K562 (cell line): ENCODE data around the gene EMILIN1. TPM values are rescaled to one million over a fixed set of nuclear protein-coding genes. Genes with fewer than 3 reads are reported as not detected.

Experiments
- ATAC-seq: fragments of 200-7000 bp; cut with Tn5 transposase; 3 replicates; pipeline ENCODE4 v1.9.1; 2020; ENCODE audit warnings: moderate library complexity
- BruUV-seq: library from RNA; stranded (reverse); fragments of 400-500 nt; replicated peaks from 2 replicates; lab custom pipeline; 2021; lab: Mats Ljungman, UMichigan
- CTCF ChIA-PET: fragments of 300-600 bp; formaldehyde crosslinking; extraction: SDS; loops from one replicate; lab custom pipeline; 2021; ENCODE audit warnings: low intra/inter-chr PET ratio; lab: Yijun Ruan, JAX
- POLR2A ChIA-PET: fragments of 300-600, 350-650 bp; sonication (Branson Sonifier 250); formaldehyde crosslinking; extraction: SDS; loops from one replicate; lab custom pipeline; 2021; ENCODE audit warnings: antibody characterized with exemption, inconsistent platforms; lab: Yijun Ruan, JAX
- DNase-seq, 4 experiments: peaks; one replicate each; pipeline versions ENCODE4 v3.0.0 to v3.0.0-alpha.2; 2011 to 2018; ENCODE audit warnings: low spot score in 3 of 4, mixed read lengths in 3 of 4; ENCODE audit errors: extremely low read depth in 1 of 4
- FAIRE-seq: peaks from 2 replicates; lab custom pipeline; 2011; peaks lifted over from hg19 to GRCh38; lab: Jason Lieb, UNC
- H2AFZ ChIP-seq: 2 replicates; pipeline ENCODE4 v1.6.0; 2011; ENCODE audit warnings: low read depth, low read length, control low read depth, inconsistent platforms
- H3K27ac ChIP-seq: fragments of 200-600 bp; 3 replicates; pipeline ENCODE4 v1.8.0; 2011; ENCODE audit warnings: low read depth, mild to moderate bottlenecking, control low read depth, inconsistent platforms, low read length, moderate library complexity, mixed read lengths; ENCODE audit errors: extremely low read depth
- H3K27me3 ChIP-seq, 2 experiments: fragments of 300-600 bp in 1 of 2; 2 replicates in 1 of 2; 3 replicates in 1 of 2; pipeline versions ENCODE4 v1.6.0 to v1.8.0; 2011; ENCODE audit warnings: inconsistent platforms in 2 of 2, low read length in 2 of 2, mild to moderate bottlenecking in 1 of 2, mixed read lengths in 1 of 2, moderate library complexity in 1 of 2; ENCODE audit not compliant: control insufficient read depth in 2 of 2, insufficient read depth in 2 of 2
- H3K36me3 ChIP-seq: fragments of 300-600 bp; 3 replicates; pipeline ENCODE4 v1.8.0; 2011; ENCODE audit warnings: mild to moderate bottlenecking, low read length, inconsistent platforms; ENCODE audit not compliant: control insufficient read depth, insufficient read depth
- H3K4me1 ChIP-seq, 2 experiments: fragments of 200-600 bp in 1 of 2; replicated peaks in 1 of 2; 2 replicates in 1 of 2; 3 replicates in 1 of 2; pipeline versions ENCODE4 v1.5.1 to v1.8.0; 2011; ENCODE audit warnings: inconsistent platforms in 2 of 2, low read length in 2 of 2, mild to moderate bottlenecking in 1 of 2, mixed read lengths in 1 of 2, moderate library complexity in 1 of 2; ENCODE audit not compliant: control insufficient read depth in 2 of 2, insufficient read depth in 2 of 2
- H3K4me2 ChIP-seq: 2 replicates; pipeline ENCODE4 v1.6.1; 2011; ENCODE audit warnings: low read length, control low read depth, inconsistent platforms, mixed read lengths; ENCODE audit not compliant: insufficient read depth
- H3K4me3 ChIP-seq: fragments of 200-600 bp; sonication (generic), shearing (Covaris generic); 2 replicates; pipeline ENCODE4 v1.5.1; 2016; ENCODE audit warnings: control low read depth, inconsistent platforms
- H3K79me2 ChIP-seq: fragments of 200-600 bp; 3 replicates; pipeline ENCODE4 v1.8.0; 2011; ENCODE audit warnings: low read length, inconsistent platforms; ENCODE audit not compliant: control insufficient read depth, insufficient read depth
- H3K9ac ChIP-seq, 2 experiments: 2 replicates each; pipeline versions ENCODE4 v1.6.0 to v1.6.1; 2011; ENCODE audit warnings: low read depth in 2 of 2, low read length in 2 of 2, control low read depth in 1 of 2, inconsistent platforms in 1 of 2, mild to moderate bottlenecking in 1 of 2, mixed read lengths in 1 of 2; ENCODE audit not compliant: insufficient read depth in 1 of 2
- H3K9me1 ChIP-seq: one replicate; pipeline ENCODE4 v1.6.0; 2011; ENCODE audit warnings: inconsistent platforms, mild to moderate bottlenecking, low read length, moderate library complexity; ENCODE audit not compliant: control insufficient read depth, insufficient read depth
- H3K9me3 ChIP-seq: replicated peaks from 2 replicates; pipeline ENCODE4 v1.5.1; 2011; ENCODE audit warnings: low read depth, low read length, inconsistent platforms; ENCODE audit not compliant: control insufficient read depth, insufficient read depth
- H4K20me1 ChIP-seq: replicated peaks from 2 replicates; pipeline ENCODE4 v1.6.1; 2011; ENCODE audit warnings: low read length, inconsistent platforms, mixed read lengths; ENCODE audit not compliant: control insufficient read depth, insufficient read depth
- ARID3A ChIP-seq: IDR thresholded peaks from 2 replicates; pipeline ENCODE4 v1.6.1; 2012; ENCODE audit warnings: low read depth, low read length, improper control_type of control experiment, borderline replicate concordance
- BCOR ChIP-seq: fragments of 450-650 bp; IDR thresholded peaks from 2 replicates; pipeline ENCODE4 v1.6.1; 2016
- CEBPB ChIP-seq: fragments of 450-650 bp; IDR thresholded peaks from 2 replicates; pipeline ENCODE4 v1.6.1; 2016; ENCODE audit warnings: missing genetic modification characterization, missing compliant biosample characterization
- JUN ChIP-seq, 2 experiments: sonication (generic) in 1 of 2; formaldehyde crosslinking in 1 of 2; IDR thresholded peaks; 2 replicates each; pipeline versions ENCODE4 v1.6.1 to v1.8.0; 2012 to 2022; ENCODE audit warnings: borderline replicate concordance in 2 of 2, mild to moderate bottlenecking in 2 of 2, improper control_type of control experiment in 1 of 2, low read depth in 1 of 2, low read length in 1 of 2, missing genetic modification reagents in 1 of 2
- MCM7 ChIP-seq, 2 experiments: fragments of 450-650 bp; IDR thresholded peaks; 2 replicates each; pipeline ENCODE4 v1.6.1; 2016 to 2018
- MYC ChIP-seq, 2 experiments: fragments of 250-450 bp in 1 of 2; sonication (Bioruptor Pico) in 1 of 2; IDR thresholded peaks; 2 replicates each; pipeline versions ENCODE4 v1.5.1 to v1.6.1; 2012 to 2021; ENCODE audit warnings: low read depth in 2 of 2, borderline replicate concordance in 1 of 2, improper control_type of control experiment in 1 of 2, low read length in 1 of 2, mild to moderate bottlenecking in 1 of 2, moderate library complexity in 1 of 2
- PHTF2 ChIP-seq: fragments of 250-450 bp; sonication (Bioruptor Pico); IDR thresholded peaks from 2 replicates; pipeline ENCODE4 v1.5.0; 2021; ENCODE audit warnings: mild to moderate bottlenecking
- RNF2 ChIP-seq: sonication (generic); IDR thresholded peaks from 2 replicates; pipeline ENCODE4 v1.6.1; 2016
- TEAD1 ChIP-seq, 2 experiments: fragments of 450-650 bp in 1 of 2; sonication (generic) in 1 of 2; formaldehyde crosslinking; IDR thresholded peaks; 2 replicates each; pipeline versions ENCODE4 v1.4.0 to v1.8.0; 2020 to 2022; ENCODE audit warnings: mild to moderate bottlenecking in 2 of 2, missing genetic modification reagents in 1 of 2
- ZBTB1 ChIP-seq: sonication (generic); formaldehyde crosslinking; IDR thresholded peaks from 2 replicates; pipeline ENCODE4 v1.8.1; 2023; ENCODE audit warnings: missing genetic modification reagents, low read depth, mild to moderate bottlenecking, borderline replicate concordance
- ZNF12 ChIP-seq: sonication (generic); formaldehyde crosslinking; IDR thresholded peaks from 2 replicates; pipeline ENCODE4 v1.4.0; 2020; ENCODE audit warnings: mild to moderate bottlenecking, missing genetic modification reagents
- WGBS: fragments of 100-300 bp; shearing (Covaris generic); methylation state at CpG from one replicate; pipeline ENCODE4 v1.1.6; 2016; ENCODE audit warnings: low coverage, mixed read lengths; ENCODE audit not compliant: insufficient coverage; ENCODE audit errors: missing lambda C conversion rate; 5-methylcytosine and 5-hydroxymethylcytosine counted together
- in situ Hi-C: fragments of 300-500 bp; cut with MboI; formaldehyde crosslinking; loops from 4 replicates; pipeline ENCODE4 v1.15.0; 2018; ENCODE audit warnings: inconsistent platforms, mixed read lengths
- intact Hi-C: fragments of 100-400 bp; cut with micrococcal nuclease; formaldehyde crosslinking; loops from 2 replicates; pipeline ENCODE4 v1.14.2; 2022
- polyA plus RNA-seq, 8 experiments: library from polyadenylated mRNA; depleted of rRNA in 4 of 8; stranded (reverse) in 5 of 8; unstranded in 3 of 8; fragments of >200 nt; fragmentation: Nextera tagmentation in 2 of 8; fragmentation: Illumina TruSeq in 1 of 8; extraction: Ambion mirVana in 2 of 8; extraction: Trizol in 1 of 8; gene quantifications; 2 replicates each; pipeline versions ENCODE4 v1.2.1 to v1.2.3, GENCODE V29; 2011 to 2014; ENCODE audit warnings: inconsistent platforms in 1 of 8, missing spikeins in 1 of 8
- total RNA-seq, 7 experiments: library from RNA; depleted of rRNA in 6 of 7; stranded (reverse); fragments of >200 nt in 6 of 7; fragmentation: Illumina TruSeq in 2 of 7; extraction: Trizol in 2 of 7; gene quantifications; 2 replicates each; pipeline versions ENCODE4 v1.2.1 to v1.2.3, GENCODE V29; 2011 to 2021; ENCODE audit warnings: low replicate concordance in 1 of 7
- TF ChIP-seq, protein P1 (sequence below): IDR thresholded peaks from 2 replicates; pipeline ENCODE4 v1.6.1; 2016; ENCODE audit warnings: missing genetic modification characterization, missing compliant biosample characterization

The EMILIN1 gene
- total and polyA plus RNA-seq, 9 of the 15 experiments (the other 6 are each of a cell fraction or from before 2014, with no cell fraction given), result 0.04 to 2.7 (median 0.54) TPM; not detected in 2

DNA sequence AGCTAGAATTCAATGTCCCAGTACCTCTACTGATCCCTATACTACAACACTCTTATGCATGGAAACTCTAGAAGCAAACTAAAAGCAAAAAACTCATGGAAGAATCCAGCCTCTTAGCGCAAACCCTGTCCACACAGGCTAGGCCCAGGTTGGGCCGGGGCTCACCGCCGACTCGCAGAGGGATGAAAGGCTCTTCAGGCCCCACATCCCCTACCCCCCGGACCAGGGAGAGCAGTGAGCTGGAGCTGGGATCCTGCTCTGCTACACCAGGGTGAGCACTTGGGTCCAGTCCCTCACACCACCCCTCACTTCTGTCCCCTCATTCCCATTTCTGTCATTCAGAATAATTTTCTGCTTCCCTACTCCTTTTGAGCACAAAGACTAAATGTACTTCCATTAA lies 9.0 kb upstream of the EMILIN1 start:
- Histone ChIP-seq H2AFZ (no peak overlapping the region), H3K4me1 (peaks cover 33 to 34% of the 10 kb centered on the region in 2 experiments), H3K27ac (no peak overlapping the region)
- POLR2A ChIA-PET, result interaction anchor here (9.0 kb wide), 1 partner anchor 14 kb away, joined by 112 read pairs; the partner anchor contains the start of gene AGBL5
- DNase-seq (no peak), ATAC-seq (no peak)
- no TSS peak for BruUV-seq
- in situ Hi-C loops, result no loop called here
- 89% methylated on average over 6 of the region's 6 CpGs for WGBS
- TF ChIP-seq ZNF12 (CRISPR knock-in tag), result no peak
- no peak for TF ChIP-seq CEBPB
- no peak for TF ChIP-seq JUN (IDR thresholded peaks at IDR 0.05; ENCODE audit: borderline replicate concordance, low read depth, low read length)
- no peak for TF ChIP-seq JUN (CRISPR knock-in tag; IDR thresholded peaks at IDR 0.05; ENCODE audit: borderline replicate concordance)
- no peak for TF ChIP-seq MCM7 (IDR thresholded peaks at IDR 0.05)
- TF ChIP-seq ARID3A, result no peak
- no peak for TF ChIP-seq RNF2
- TF ChIP-seq, protein P1, sequence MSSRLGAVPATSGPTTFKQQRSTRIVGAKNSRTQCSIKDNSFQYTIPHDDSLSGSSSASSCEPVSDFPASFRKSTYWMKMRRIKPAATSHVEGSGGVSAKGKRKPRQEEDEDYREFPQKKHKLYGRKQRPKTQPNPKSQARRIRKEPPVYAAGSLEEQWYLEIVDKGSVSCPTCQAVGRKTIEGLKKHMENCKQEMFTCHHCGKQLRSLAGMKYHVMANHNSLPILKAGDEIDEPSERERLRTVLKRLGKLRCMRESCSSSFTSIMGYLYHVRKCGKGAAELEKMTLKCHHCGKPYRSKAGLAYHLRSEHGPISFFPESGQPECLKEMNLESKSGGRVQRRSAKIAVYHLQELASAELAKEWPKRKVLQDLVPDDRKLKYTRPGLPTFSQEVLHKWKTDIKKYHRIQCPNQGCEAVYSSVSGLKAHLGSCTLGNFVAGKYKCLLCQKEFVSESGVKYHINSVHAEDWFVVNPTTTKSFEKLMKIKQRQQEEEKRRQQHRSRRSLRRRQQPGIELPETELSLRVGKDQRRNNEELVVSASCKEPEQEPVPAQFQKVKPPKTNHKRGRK (tag), result no peak
- TF ChIP-seq MYC (IDR thresholded peaks at IDR 0.05; ENCODE audit: low read depth, low read length), result no peak
- no peak for TF ChIP-seq MYC (CRISPR knock-in tag; IDR thresholded peaks at IDR 0.05; ENCODE audit: borderline replicate concordance, low read depth)
- no peak for TF ChIP-seq TEAD1 (CRISPR knock-in tag; IDR thresholded peaks at IDR 0.05)
- TF ChIP-seq ZBTB1, result no peak
- no peak for TF ChIP-seq BCOR
- no peak for TF ChIP-seq PHTF2
- TF ChIP-seq, all 486 proteins: peak for 0
- Histone ChIP-seq H3K79me2 (peaks cover 29% of the 10 kb centered on the region), H4K20me1 (no peaks in the 10 kb centered on the region), H3K9me1 (no peaks in the 10 kb centered on the region), H3K36me3 (peaks cover 49% of the 10 kb centered on the region), H3K9me3 (no peaks in the 10 kb centered on the region), H3K4me2 (peak overlapping the region; percentile 10; the same call in 1 of the 2 replicates), H3K27me3 (no peaks in the 10 kb centered on the region), H3K4me3 (no peak overlapping the region), H3K9ac (peak overlapping the region; percentile 86 to 90; a peak in 3 of 4 replicates)
- intact Hi-C loops, result no loop called here
- CTCF ChIA-PET, result no interaction called here
- no peak for FAIRE-seq
